ENCODE data around the gene ZNF267.
"Not testable (repeated sequence)": the region's sequence is repeated elsewhere in the genome, so short reads cannot be mapped to it uniquely, and the experiment has no call there.

ZNF267 gene

GRCh38 chr16:31880322-31880979, 6.8 kb downstream of the ZNF267 start:
- no peak for DNase-seq

- no peak for DNase-seq
These were observed 12.6 kb downstream of the ZNF267 start for GRCh38 chr16:31886227-31886626.

DNA sequence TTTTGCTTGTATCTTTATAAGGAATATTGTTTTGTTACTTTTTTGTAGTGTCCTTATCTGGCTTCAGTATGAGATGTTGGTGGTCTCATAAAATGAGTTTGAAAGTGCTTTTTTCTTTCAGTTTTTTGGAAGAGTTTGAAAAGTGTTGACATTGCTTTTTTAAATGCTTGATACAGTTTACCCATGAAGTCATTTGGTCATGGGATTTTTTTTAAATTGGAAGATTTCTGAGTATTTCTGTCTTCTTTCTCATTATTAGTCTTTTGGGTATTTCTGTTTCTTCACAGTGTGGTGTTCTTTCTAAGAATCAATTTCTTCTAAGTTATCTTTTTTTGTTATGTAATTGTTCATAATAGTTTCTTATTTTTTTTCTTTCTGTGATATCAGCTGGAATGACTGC, 15.1 kb downstream of the ZNF267 start:
- no peak for DNase-seq

DNA sequence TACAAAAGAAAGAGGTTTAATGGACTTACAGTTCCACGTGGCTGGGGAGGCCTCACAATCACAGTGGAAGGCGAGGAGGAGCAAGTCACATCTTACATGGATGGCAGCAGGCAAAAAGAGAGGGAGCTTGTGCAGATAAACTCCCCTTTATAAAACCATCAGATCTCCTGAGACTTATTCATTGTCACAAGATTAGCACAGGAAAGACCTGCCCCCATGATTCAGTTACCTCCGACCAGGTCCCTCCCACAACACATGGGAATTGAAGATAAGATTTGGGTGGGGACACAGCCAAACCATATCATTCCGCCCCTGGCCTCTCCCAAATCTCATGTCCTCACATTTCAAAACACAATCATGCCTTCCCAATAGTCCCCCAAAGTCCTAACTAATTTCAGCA, 18.5 kb downstream of the ZNF267 start:
- DNase-seq, result not testable (repeated sequence)

DNA sequence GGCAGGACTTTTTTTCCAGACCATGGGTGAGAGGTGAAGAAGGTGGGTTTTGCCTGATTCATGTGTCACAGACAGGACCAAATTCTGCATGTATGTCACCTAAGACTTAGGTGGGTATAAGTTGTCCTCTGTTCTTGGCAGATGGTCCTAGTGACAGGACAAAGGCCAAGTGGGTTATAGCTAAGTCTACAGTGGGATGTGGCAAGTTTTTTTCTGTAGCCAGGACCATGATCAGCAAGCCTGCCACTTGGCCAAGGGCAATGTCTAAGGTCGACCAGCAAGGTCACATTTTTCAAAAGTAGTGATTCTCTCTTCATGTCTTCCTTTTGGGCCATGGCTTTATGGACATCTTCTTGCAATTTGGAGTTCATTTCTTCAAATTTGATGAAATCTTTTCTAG, 20.2 kb downstream of the ZNF267 start:
- DNase-seq, result no peak

DNA sequence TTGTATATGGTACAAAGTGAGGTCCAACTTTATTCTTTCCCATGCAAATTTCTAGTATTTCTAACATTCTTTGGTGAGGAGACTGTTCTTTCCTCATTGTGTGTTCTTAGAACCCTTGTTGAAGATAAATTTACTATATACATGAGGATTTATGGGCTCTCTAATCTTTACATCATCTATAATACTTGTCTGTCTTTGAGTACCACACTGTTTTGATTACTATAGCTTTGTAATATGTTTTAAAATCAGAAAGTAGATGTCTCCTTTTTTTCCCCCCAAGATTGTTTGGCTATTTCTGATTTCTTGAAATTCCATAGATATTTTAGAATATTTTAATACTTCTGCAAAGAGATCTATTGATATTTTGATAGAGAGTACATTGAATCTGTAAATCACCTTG, 23.7 kb downstream of the ZNF267 start:
- DNase-seq, result no peak

- DNase-seq, result no peak
These were observed 25.9 kb downstream of the ZNF267 start for GRCh38 chr16:31899505-31899904.

GRCh38 chr16:31904571-31904970, 31.0 kb downstream of the ZNF267 start:
- DNase-seq, result not testable (repeated sequence)

DNA sequence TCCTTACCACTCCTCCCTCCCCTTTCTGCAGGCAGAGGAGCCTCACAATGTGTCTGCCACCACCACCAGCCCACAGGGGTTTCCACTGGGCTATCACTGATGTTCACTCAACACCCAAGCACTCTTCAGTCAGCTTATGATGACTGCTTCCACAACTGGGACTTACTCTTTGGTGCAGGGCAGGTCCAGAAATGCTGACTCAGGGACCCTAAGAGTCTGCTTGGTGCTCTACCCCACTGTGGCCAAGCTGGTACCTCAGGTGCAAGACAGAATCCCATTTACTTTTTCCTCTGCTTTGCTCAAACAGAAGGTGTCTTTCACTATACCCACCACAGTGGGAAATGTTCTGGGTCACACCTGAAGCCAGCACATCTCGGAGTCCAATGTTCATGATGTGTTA, 40.1 kb downstream of the ZNF267 start:
- no peak for DNase-seq

- no peak for DNase-seq
These were observed 42.5 kb downstream of the ZNF267 start for GRCh38 chr16:31916056-31916488.

GRCh38 chr16:31920373-31920772, 46.8 kb downstream of the ZNF267 start:
- no peak for DNase-seq

DNA sequence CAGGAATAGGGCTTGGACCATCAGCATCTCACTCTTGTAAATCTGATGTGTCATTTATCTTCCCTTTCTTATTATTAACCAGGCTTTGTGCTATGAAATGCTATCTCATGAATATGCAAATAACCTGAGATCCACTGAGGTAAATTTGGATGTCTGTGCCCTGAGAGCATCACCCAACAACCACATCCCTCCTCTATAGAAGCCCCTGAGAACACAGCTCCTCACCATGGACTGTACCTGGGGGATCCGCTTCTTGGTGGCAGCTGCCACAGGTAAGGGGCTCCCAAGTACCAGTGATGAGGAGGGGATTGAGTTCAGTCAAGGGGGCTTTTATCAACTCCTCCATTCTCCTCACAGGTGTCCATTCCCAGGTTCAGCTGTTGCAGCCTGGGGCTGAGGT, 78.2 kb downstream of the ZNF267 start:
- DNase-seq, result not testable (repeated sequence)

GRCh38 chr16:31952206-31952605, 78.6 kb downstream of the ZNF267 start:
- not testable (repeated sequence) for DNase-seq

- not testable (repeated sequence) for DNase-seq
These were observed 82.6 kb downstream of the ZNF267 start for GRCh38 chr16:31956221-31956620.

GRCh38 chr16:31960186-31960910, 86.7 kb downstream of the ZNF267 start:
- DNase-seq, result not testable (repeated sequence)

Measured in NK-92 treated with Interleukin-12 subunit alpha and Interleukin-12 subunit beta, amount 100 ng/mL, for 24 hours (cell line).